Neuronal stem cell (in vitro differentiated cells): ENCODE measurements around the gene NUP153.

Source experiments
- DNase-seq: peaks from one replicate; pipeline ENCODE4 v3.0.0-alpha.2; 2013; ENCODE audit warnings: low spot score
- H2AFZ ChIP-seq: one replicate; pipeline ENCODE4 v1.6.1; 2013; ENCODE audit warnings: mild to moderate bottlenecking, low read length, inconsistent platforms
- H2AK5ac ChIP-seq: 2 replicates; pipeline ENCODE4 v1.6.1; 2013; ENCODE audit warnings: low read depth, mild to moderate bottlenecking, inconsistent platforms, low read length, moderate library complexity, mixed read lengths
- H2BK120ac ChIP-seq: 2 replicates; pipeline ENCODE4 v1.6.1; 2013; ENCODE audit warnings: low read depth, mild to moderate bottlenecking, inconsistent platforms, low read length, moderate library complexity, mixed read lengths
- H2BK12ac ChIP-seq: one replicate; pipeline ENCODE4 v1.6.1; 2013; ENCODE audit warnings: low read length, inconsistent platforms
- H2BK15ac ChIP-seq: 2 replicates; pipeline ENCODE4 v1.6.1; 2013; ENCODE audit warnings: mild to moderate bottlenecking, low read length, inconsistent platforms, mixed read lengths
- H2BK5ac ChIP-seq: one replicate; pipeline ENCODE4 v1.6.1; 2013; ENCODE audit warnings: inconsistent platforms, mild to moderate bottlenecking, low read length, moderate library complexity
- H3K14ac ChIP-seq: one replicate; pipeline ENCODE4 v1.6.1; 2013; ENCODE audit warnings: low read length, inconsistent platforms
- H3K18ac ChIP-seq: 2 replicates; pipeline ENCODE4 v1.6.1; 2013; ENCODE audit warnings: low read length, inconsistent platforms
- H3K23ac ChIP-seq: 2 replicates; pipeline ENCODE4 v1.6.1; 2013; ENCODE audit warnings: low read depth, mild to moderate bottlenecking, mixed read lengths, low read length, inconsistent platforms; ENCODE audit not compliant: poor library complexity
- H3K27ac ChIP-seq: replicated peaks from 3 replicates; pipeline ENCODE4 v1.5.1; 2013; ENCODE audit warnings: low read length, inconsistent platforms
- H3K27me3 ChIP-seq, 3 experiments: 2 replicates each; pipeline ENCODE4 v1.6.1; 2013; ENCODE audit warnings: low read length in 3 of 3, mild to moderate bottlenecking in 2 of 3, inconsistent platforms in 1 of 3, low read depth in 1 of 3, mixed read lengths in 1 of 3, moderate library complexity in 1 of 3; ENCODE audit not compliant: control insufficient read depth in 3 of 3, insufficient read depth in 3 of 3
- H3K36me3 ChIP-seq, 2 donors: replicated peaks in 1 of 2; 2 replicates each; pipeline ENCODE4 v1.6.1; 2013; ENCODE audit warnings: low read length in 2 of 2; ENCODE audit not compliant: control insufficient read depth in 2 of 2, insufficient read depth in 2 of 2
- H3K4ac ChIP-seq: 2 replicates; pipeline ENCODE4 v1.6.1; 2013; ENCODE audit warnings: inconsistent platforms, mild to moderate bottlenecking, low read length, moderate library complexity
- H3K4me1 ChIP-seq, 2 donors: 1 replicate in 1 of 2; 2 replicates in 1 of 2; pipeline ENCODE4 v1.6.1; 2013; ENCODE audit warnings: low read length in 2 of 2, low read depth in 1 of 2; ENCODE audit not compliant: control insufficient read depth in 2 of 2, insufficient read depth in 1 of 2
- H3K4me2 ChIP-seq: one replicate; pipeline ENCODE4 v1.6.1; 2013; ENCODE audit warnings: mild to moderate bottlenecking, low read length, inconsistent platforms; ENCODE audit not compliant: insufficient read depth, poor library complexity, severe bottlenecking
- H3K4me3 ChIP-seq, 2 donors: 2 replicates each; pipeline ENCODE4 v1.5.1; 2013; ENCODE audit warnings: low read length in 2 of 2, mild to moderate bottlenecking in 2 of 2, inconsistent platforms in 1 of 2, moderate library complexity in 1 of 2
- H3K79me1 ChIP-seq: one replicate; pipeline ENCODE4 v1.6.1; 2013; ENCODE audit warnings: low read depth, mild to moderate bottlenecking, inconsistent platforms, low read length, moderate library complexity
- H3K9ac ChIP-seq: one replicate; pipeline ENCODE4 v1.6.1; 2013; ENCODE audit warnings: mild to moderate bottlenecking, low read depth, low read length, inconsistent platforms; ENCODE audit not compliant: poor library complexity
- H3K9me3 ChIP-seq, 2 donors: replicated peaks in 1 of 2; 2 replicates each; pipeline versions ENCODE3 to v1.6.1; 2013; ENCODE audit warnings: low read length in 2 of 2, mild to moderate bottlenecking in 2 of 2, inconsistent platforms in 1 of 2, low read depth in 1 of 2, mixed read lengths in 1 of 2, moderate library complexity in 1 of 2; ENCODE audit not compliant: control insufficient read depth in 2 of 2, insufficient read depth in 1 of 2
- H4K8ac ChIP-seq: one replicate; pipeline ENCODE4 v1.6.1; 2013; ENCODE audit warnings: low read depth, mild to moderate bottlenecking, inconsistent platforms, low read length, moderate library complexity
- H4K91ac ChIP-seq: one replicate; pipeline ENCODE4 v1.6.1; 2013; ENCODE audit warnings: low read length, low read depth, mild to moderate bottlenecking, inconsistent platforms; ENCODE audit not compliant: poor library complexity
- WGBS, 2 donors: extraction: QIAGEN DNeasy Blood & Tissue Kit; methylation state at CpG; one replicate each; pipeline ENCODE4 v1.1.7; 2013; ENCODE audit warnings: missing lambda C conversion rate in 2 of 2, mixed read lengths in 1 of 2; ENCODE audit not compliant: insufficient read length in 2 of 2, insufficient replicate concordance in 1 of 2; ENCODE audit errors: extremely low coverage in 2 of 2; 5-methylcytosine and 5-hydroxymethylcytosine counted together

Gene NUP153

GRCh38 chr6:17600527-17601385 lies 106.0 kb downstream of the NUP153 start:
- Histone ChIP-seq H3K4ac (no peak overlapping the region), H2BK12ac (no peak overlapping the region), H3K36me3 (peaks cover 0 to 25% of the 10 kb centered on the region in 2 donors), H3K27ac (peak overlapping the region; percentile 57), H3K9me3 (no peaks in the 10 kb centered on the region), H3K4me3 (peak overlapping the region; percentile 64 to 99), H2BK120ac (no peak overlapping the region), H3K18ac (peak overlapping the region; percentile 91), H4K91ac (no peak overlapping the region), H3K4me2 (peak overlapping the region; percentile 93), H2BK15ac (peak overlapping the region; percentile 81), H3K27me3 (no peaks in the 10 kb centered on the region), H3K14ac (peak overlapping the region; percentile 47), H3K79me1 (no peaks in the 10 kb centered on the region), H2AFZ (peak overlapping the region; percentile 91), H2AK5ac (peak overlapping the region; percentile 52), H3K9ac (peak overlapping the region; percentile 90), H2BK5ac (peak overlapping the region; percentile 71), H3K23ac (peak overlapping the region; percentile 83), H3K4me1 (peaks cover 3 to 4% of the 10 kb centered on the region in 2 donors), H4K8ac (no peak overlapping the region)
- WGBS, 2 donors, result no CpG with 5 or more reads among the region's 77 CpGs
- DNase-seq, result peak; percentile 24

- H4K91ac ChIP-seq, result no peak within 1 kb of the TSS
- H3K9ac ChIP-seq, result peak within 1 kb of the TSS; percentile 90
- H3K4me3 ChIP-seq, result peak within 1 kb of the TSS; percentile 64 to 99
- no peaks in the 10 kb centered on the region for H3K27me3 ChIP-seq
- WGBS, 2 donors, result no CpG with 5 or more reads among the region's 42 CpGs
- DNase-seq, result peak; percentile 88
- H2BK15ac ChIP-seq, result peak within 1 kb of the TSS; percentile 81
- no peaks in the 10 kb centered on the region for H3K9me3 ChIP-seq
- no peak within 1 kb of the TSS for H2BK12ac ChIP-seq
- peak within 1 kb of the TSS; percentile 52 for H2AK5ac ChIP-seq
- peaks cover 3 to 4% of the 10 kb centered on the region in 2 donors for H3K4me1 ChIP-seq
- H2BK5ac ChIP-seq, result peak within 1 kb of the TSS; percentile 71
- no peak within 1 kb of the TSS for H2BK120ac ChIP-seq
- peak within 1 kb of the TSS; percentile 93 for H3K4me2 ChIP-seq
- H3K4ac ChIP-seq, result no peak within 1 kb of the TSS
- peak within 1 kb of the TSS; percentile 47 for H3K14ac ChIP-seq
- no peaks in the 10 kb centered on the region for H3K79me1 ChIP-seq
- H3K18ac ChIP-seq, result peak within 1 kb of the TSS; percentile 93
- peaks cover 0 to 18% of the 10 kb centered on the region in 2 donors for H3K36me3 ChIP-seq
- H2AFZ ChIP-seq, result peak within 1 kb of the TSS; percentile 91
- no peak within 1 kb of the TSS for H4K8ac ChIP-seq
- H3K27ac ChIP-seq, result peak within 1 kb of the TSS; percentile 57
- peak within 1 kb of the TSS; percentile 94 for H3K23ac ChIP-seq
These were observed 106.7 kb downstream of the NUP153 start, which contains the start of gene FAM8A1 for GRCh38 chr6:17599877-17600526. Gene FAM8A1, plus strand, starts transcription at chr6:17600302. Its CDS starts 108 bp downstream, at chr6:17600410.

DNA sequence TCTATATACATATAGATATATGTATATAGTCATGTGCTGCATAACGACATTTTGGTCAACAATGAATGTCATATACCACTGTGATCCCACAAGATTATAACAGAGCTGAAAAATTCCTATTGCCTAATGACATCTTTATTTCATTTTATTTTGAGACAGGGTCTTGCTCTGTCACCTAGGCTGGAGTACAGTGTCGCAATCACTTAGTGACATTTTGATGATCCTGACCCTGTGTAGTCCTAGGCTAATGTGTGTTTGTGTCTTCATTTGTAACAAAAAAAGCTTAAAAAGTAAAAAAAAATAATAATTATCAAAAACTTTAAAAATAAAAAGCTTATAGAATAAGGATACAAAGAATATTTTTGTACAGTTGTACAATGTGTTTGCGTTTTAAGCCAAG lies 110.6 kb downstream of the NUP153 start:
- whole genome bisulfite sequencing, 2 donors, result no CpG with 5 or more reads among the region's 3 CpGs
- DNase-seq, result no peak
- Histone ChIP-seq H2BK5ac (no peak overlapping the region), H3K23ac (no peak overlapping the region), H3K36me3 (no peaks in the 10 kb centered on the region), H3K27ac (no peak overlapping the region), H3K18ac (no peak overlapping the region), H3K4ac (no peak overlapping the region), H4K91ac (no peak overlapping the region), H2BK12ac (no peak overlapping the region), H4K8ac (no peak overlapping the region), H3K14ac (no peak overlapping the region), H2BK120ac (no peak overlapping the region), H3K4me2 (no peak overlapping the region), H3K9me3 (no peaks in the 10 kb centered on the region), H3K4me1 (peaks cover under 1 to 2% of the 10 kb centered on the region in 2 donors), H3K79me1 (no peaks in the 10 kb centered on the region), H3K27me3 (no peaks in the 10 kb centered on the region), H2AK5ac (no peak overlapping the region), H2AFZ (no peak overlapping the region), H3K4me3 (no peak overlapping the region), H3K9ac (no peak overlapping the region), H2BK15ac (no peak overlapping the region)

DNA sequence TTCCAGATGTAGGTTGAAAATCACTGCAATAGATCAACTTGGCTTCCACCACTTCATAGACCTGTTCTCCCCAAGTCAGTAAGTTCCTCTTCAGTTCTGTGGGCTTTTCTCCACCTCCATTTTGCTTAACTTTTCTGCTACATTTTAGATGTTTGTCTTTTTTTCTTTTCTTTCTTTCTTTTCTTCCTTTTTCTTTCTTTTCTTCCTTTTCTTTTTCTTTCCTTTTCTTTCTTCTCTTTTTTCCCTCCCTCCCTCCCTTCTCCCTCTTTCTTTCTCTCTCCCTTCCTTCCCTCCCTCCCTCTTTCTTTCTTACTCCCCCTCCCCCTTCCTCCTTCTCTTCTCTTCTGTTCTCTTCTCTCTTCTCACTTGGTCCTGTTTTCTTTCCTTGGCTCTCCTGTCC lies 113.5 kb downstream of the NUP153 start:
- no peaks in the 10 kb centered on the region for H3K36me3 ChIP-seq
- no peak overlapping the region for H3K4me2 ChIP-seq
- no peaks in the 10 kb centered on the region for H3K79me1 ChIP-seq
- no peak overlapping the region for H2AK5ac ChIP-seq
- H4K8ac ChIP-seq, result no peak overlapping the region
- H3K23ac ChIP-seq, result no peak overlapping the region
- H3K4ac ChIP-seq, result no peak overlapping the region
- no peak overlapping the region for H2AFZ ChIP-seq
- H3K4me1 ChIP-seq, result peaks cover 0 to 1% of the 10 kb centered on the region in 2 donors
- H2BK12ac ChIP-seq, result no peak overlapping the region
- H3K4me3 ChIP-seq, result no peak overlapping the region
- no peak overlapping the region for H3K9ac ChIP-seq
- no peak overlapping the region for H2BK120ac ChIP-seq
- DNase-seq, result no peak
- H3K18ac ChIP-seq, result no peak overlapping the region
- no peak overlapping the region for H3K27ac ChIP-seq
- no peaks in the 10 kb centered on the region for H3K9me3 ChIP-seq
- no peak overlapping the region for H4K91ac ChIP-seq
- H2BK15ac ChIP-seq, result no peak overlapping the region
- no peak overlapping the region for H2BK5ac ChIP-seq
- H3K14ac ChIP-seq, result no peak overlapping the region
- H3K27me3 ChIP-seq, result no peaks in the 10 kb centered on the region
